Measurements from ENCODE around the gene CYB5A.

Gene CYB5A

DNA sequence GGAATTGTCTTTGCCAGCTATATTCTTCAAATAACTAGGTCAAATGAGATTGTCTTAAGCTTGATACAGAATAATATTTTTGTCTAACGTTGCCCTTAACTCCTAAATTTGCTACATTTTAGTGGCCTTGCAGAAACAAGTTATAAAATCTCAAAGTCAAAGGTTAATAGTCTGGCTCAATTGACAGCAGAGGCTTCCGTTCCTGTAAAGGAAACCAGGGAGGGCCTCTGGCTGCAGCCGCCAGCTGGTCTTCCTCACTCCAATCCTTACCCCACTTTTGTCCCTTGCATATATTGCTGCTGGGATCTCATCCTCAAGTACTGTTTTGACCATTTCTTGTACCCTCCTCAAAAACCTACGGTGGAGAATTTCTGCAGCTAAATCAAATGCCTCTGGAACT, 17.1 kb downstream of the CYB5A start:
- TF ChIP-seq EP300 (IDR thresholded peaks at IDR 0.05; ENCODE audit: borderline replicate concordance) = no peak
- TF ChIP-seq TEAD4 (IDR thresholded peaks at IDR 0.05) = no peak
- TF ChIP-seq EGR1 (IDR thresholded peaks at IDR 0.05) = no peak
- no peak for TF ChIP-seq CREB1 (IDR thresholded peaks at IDR 0.05; ENCODE audit: low read depth)
- TF ChIP-seq ZBTB7A (IDR thresholded peaks at IDR 0.05; ENCODE audit: low read depth) = no peak
- no peak for TF ChIP-seq TCF12 (IDR thresholded peaks at IDR 0.05; ENCODE audit: low read depth)
- TF ChIP-seq, protein P1, sequence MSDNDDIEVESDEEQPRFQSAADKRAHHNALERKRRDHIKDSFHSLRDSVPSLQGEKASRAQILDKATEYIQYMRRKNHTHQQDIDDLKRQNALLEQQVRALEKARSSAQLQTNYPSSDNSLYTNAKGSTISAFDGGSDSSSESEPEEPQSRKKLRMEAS (IDR thresholded peaks at IDR 0.05) = no peak
- TF ChIP-seq YY1 (IDR thresholded peaks at IDR 0.05; ENCODE audit: low read depth) = no peak
- no peak for TF ChIP-seq CEBPB (IDR thresholded peaks at IDR 0.05)
- no peak for TF ChIP-seq NFIC (IDR thresholded peaks at IDR 0.05)

DNA sequence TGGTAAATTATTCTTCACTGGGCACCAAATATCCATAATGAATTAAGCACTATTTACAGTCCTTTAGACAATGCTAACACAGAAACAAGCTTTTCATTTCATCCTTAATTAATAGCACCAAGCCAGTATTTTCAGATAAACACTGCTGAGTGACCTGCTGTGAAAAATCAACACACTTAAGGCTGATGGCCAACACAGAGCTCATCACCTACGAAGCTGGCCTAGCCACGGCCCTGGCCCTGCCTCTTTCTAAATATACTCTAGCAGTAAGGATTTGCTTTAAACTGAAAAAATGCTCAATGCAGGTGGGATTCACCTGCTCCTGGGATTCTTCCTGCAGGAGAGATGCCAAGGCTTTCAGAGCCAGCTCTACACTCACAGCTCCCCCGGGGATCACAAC, 18.4 kb downstream of the CYB5A start:
- TF ChIP-seq FOXM1 (IDR thresholded peaks at IDR 0.05; ENCODE audit: borderline replicate concordance, low read depth) (no peak), YY1 (IDR thresholded peaks at IDR 0.05; ENCODE audit: low read depth) (no peak), ZBTB7A (IDR thresholded peaks at IDR 0.05; ENCODE audit: low read depth) (no peak), EGR1 (IDR thresholded peaks at IDR 0.05) (no peak), NFIC (IDR thresholded peaks at IDR 0.05) (no peak), RAD21 (IDR thresholded peaks at IDR 0.05; ENCODE audit: low read depth) (no peak), CEBPB (IDR thresholded peaks at IDR 0.05) (no peak), CREB1 (IDR thresholded peaks at IDR 0.05; ENCODE audit: low read depth) (no peak), TAF1 (IDR thresholded peaks at IDR 0.05; ENCODE audit: low read depth) (no peak), TCF12 (IDR thresholded peaks at IDR 0.05; ENCODE audit: low read depth) (no peak), EP300 (IDR thresholded peaks at IDR 0.05; ENCODE audit: borderline replicate concordance) (no peak), TEAD4 (IDR thresholded peaks at IDR 0.05) (no peak)
- TF ChIP-seq, protein P2, sequence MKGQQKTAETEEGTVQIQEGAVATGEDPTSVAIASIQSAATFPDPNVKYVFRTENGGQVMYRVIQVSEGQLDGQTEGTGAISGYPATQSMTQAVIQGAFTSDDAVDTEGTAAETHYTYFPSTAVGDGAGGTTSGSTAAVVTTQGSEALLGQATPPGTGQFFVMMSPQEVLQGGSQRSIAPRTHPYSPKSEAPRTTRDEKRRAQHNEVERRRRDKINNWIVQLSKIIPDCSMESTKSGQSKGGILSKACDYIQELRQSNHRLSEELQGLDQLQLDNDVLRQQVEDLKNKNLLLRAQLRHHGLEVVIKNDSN (IDR thresholded peaks at IDR 0.05) = no peak
- TF ChIP-seq, protein P3, sequence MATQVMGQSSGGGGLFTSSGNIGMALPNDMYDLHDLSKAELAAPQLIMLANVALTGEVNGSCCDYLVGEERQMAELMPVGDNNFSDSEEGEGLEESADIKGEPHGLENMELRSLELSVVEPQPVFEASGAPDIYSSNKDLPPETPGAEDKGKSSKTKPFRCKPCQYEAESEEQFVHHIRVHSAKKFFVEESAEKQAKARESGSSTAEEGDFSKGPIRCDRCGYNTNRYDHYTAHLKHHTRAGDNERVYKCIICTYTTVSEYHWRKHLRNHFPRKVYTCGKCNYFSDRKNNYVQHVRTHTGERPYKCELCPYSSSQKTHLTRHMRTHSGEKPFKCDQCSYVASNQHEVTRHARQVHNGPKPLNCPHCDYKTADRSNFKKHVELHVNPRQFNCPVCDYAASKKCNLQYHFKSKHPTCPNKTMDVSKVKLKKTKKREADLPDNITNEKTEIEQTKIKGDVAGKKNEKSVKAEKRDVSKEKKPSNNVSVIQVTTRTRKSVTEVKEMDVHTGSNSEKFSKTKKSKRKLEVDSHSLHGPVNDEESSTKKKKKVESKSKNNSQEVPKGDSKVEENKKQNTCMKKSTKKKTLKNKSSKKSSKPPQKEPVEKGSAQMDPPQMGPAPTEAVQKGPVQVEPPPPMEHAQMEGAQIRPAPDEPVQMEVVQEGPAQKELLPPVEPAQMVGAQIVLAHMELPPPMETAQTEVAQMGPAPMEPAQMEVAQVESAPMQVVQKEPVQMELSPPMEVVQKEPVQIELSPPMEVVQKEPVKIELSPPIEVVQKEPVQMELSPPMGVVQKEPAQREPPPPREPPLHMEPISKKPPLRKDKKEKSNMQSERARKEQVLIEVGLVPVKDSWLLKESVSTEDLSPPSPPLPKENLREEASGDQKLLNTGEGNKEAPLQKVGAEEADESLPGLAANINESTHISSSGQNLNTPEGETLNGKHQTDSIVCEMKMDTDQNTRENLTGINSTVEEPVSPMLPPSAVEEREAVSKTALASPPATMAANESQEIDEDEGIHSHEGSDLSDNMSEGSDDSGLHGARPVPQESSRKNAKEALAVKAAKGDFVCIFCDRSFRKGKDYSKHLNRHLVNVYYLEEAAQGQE (IDR thresholded peaks at IDR 0.05; ENCODE audit: low read depth) = no peak
- TF ChIP-seq, protein P1 (IDR thresholded peaks at IDR 0.05) = no peak

DNA sequence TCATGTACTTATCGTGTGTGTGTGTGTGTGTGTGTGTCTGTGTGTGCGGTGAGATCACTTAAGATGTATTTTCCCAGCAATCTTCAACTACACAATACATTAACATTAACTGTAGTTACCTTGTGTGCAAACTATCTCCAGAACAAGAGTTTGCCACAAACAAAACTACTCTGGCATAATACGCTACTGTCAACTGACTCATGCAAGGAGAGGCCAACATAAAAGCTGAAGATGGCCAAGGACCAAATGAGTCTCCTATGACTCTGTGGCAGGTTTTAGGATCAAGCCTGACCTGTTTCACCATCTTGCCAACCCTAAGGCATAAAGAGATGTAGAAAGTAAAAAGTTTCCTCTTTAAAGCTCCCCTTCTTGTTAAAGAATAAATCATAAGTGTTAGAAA, 20.1 kb downstream of the CYB5A start:
- no peak for TF ChIP-seq EP300 (IDR thresholded peaks at IDR 0.05; ENCODE audit: borderline replicate concordance)
- TF ChIP-seq, protein P2 (IDR thresholded peaks at IDR 0.05) = no peak
- TF ChIP-seq RAD21 (IDR thresholded peaks at IDR 0.05; ENCODE audit: low read depth) = no peak
- no peak for TF ChIP-seq CEBPB (IDR thresholded peaks at IDR 0.05)
- no peak for TF ChIP-seq CREB1 (IDR thresholded peaks at IDR 0.05; ENCODE audit: low read depth)
- TF ChIP-seq YY1 (IDR thresholded peaks at IDR 0.05; ENCODE audit: low read depth) = no peak
- TF ChIP-seq TEAD4 (IDR thresholded peaks at IDR 0.05) = no peak
- TF ChIP-seq ZBTB7A (IDR thresholded peaks at IDR 0.05; ENCODE audit: low read depth) = no peak
- TF ChIP-seq, protein P3 (IDR thresholded peaks at IDR 0.05; ENCODE audit: low read depth) = no peak
- TF ChIP-seq FOXM1 (IDR thresholded peaks at IDR 0.05; ENCODE audit: borderline replicate concordance, low read depth) = no peak
- TF ChIP-seq TAF1 (IDR thresholded peaks at IDR 0.05; ENCODE audit: low read depth) = no peak
- no peak for TF ChIP-seq NFIC (IDR thresholded peaks at IDR 0.05)
- TF ChIP-seq EGR1 (IDR thresholded peaks at IDR 0.05) = no peak
- TF ChIP-seq TCF12 (IDR thresholded peaks at IDR 0.05; ENCODE audit: low read depth) = no peak
- TF ChIP-seq, protein P1 (IDR thresholded peaks at IDR 0.05) = no peak

DNA sequence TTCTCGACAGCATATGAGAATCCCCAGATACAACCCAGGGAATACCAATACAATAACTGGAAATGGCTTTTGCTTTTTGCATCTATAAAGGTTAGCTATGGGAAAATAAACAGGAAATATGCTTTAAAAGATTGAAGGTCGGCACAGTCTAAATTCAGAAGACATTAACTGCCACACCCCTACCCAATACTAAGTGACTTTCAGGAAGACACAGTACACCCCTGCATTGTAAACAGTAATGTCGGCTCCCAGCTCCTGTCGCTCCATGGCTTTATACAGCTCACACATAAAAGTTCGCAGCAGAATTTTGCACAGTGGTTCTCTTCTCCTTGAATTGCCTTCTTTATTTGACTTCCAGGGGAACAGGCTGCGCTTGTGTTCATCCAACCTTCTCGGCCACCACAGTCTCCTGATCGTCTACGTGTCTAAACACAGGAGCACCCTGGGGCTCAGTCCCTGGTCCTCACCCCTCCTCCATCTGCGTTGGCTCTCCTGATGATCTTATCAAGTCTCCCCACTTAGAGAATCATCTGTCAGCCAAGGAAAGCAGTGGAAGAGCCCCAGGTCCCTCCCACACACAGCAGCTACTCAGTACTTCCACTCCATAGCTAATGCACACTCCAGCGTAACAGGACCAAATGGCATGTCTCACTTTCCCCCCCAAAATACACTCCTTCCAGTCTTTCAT, 22.7 kb downstream of the CYB5A start:
- TF ChIP-seq FOXM1 (IDR thresholded peaks at IDR 0.05; ENCODE audit: borderline replicate concordance, low read depth) (no peak), EGR1 (IDR thresholded peaks at IDR 0.05) (no peak)

DNA sequence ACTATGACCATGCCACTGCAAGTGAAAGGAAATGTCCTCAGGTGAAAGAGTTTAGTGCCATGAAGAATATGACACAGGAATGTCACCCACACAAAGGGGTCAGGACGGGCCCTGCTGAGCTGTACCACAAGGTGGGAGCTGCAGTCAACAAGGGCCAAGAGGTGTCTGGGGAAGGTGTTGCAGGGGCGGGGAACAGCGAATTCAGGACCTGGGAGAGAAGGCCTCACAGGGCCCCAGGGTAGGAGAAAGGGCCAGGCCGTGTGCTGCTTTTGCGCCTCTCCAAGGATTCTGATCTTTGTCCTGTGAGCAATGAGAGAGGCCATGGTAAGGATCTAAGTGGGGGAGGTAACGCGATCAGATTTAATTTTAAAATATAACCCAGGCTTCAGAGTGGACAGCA, 23.6 kb downstream of the CYB5A start:
- TF ChIP-seq, protein P1 (IDR thresholded peaks at IDR 0.05) = no peak
- no peak for TF ChIP-seq RAD21 (IDR thresholded peaks at IDR 0.05; ENCODE audit: low read depth)
- no peak for TF ChIP-seq TEAD4 (IDR thresholded peaks at IDR 0.05)
- TF ChIP-seq EGR1 (IDR thresholded peaks at IDR 0.05) = no peak
- TF ChIP-seq, protein P2 (IDR thresholded peaks at IDR 0.05) = no peak
- TF ChIP-seq EP300 (IDR thresholded peaks at IDR 0.05; ENCODE audit: borderline replicate concordance) = no peak
- TF ChIP-seq CEBPB (IDR thresholded peaks at IDR 0.05) = no peak
- no peak for TF ChIP-seq TCF12 (IDR thresholded peaks at IDR 0.05; ENCODE audit: low read depth)
- TF ChIP-seq TAF1 (IDR thresholded peaks at IDR 0.05; ENCODE audit: low read depth) = no peak
- no peak for TF ChIP-seq NFIC (IDR thresholded peaks at IDR 0.05)
- TF ChIP-seq FOXM1 (IDR thresholded peaks at IDR 0.05; ENCODE audit: borderline replicate concordance, low read depth) = no peak

Measured in Ishikawa (cell line).